Activated T-helper 2 cell treated with anti-CD3 and anti-CD28 coated beads, Interferon-gamma antibody, Interleukin-2, Interleukin-4, amounts not matched to agents 10 μg/mL and 5 μg/mL and 100 μg/mL, durations not matched to agents 14 hours and 24 hours and 36 hours (primary cell): ENCODE measurements around the gene FAM83D. TPM values are rescaled to one million over a fixed set of nuclear protein-coding genes. Genes with fewer than 3 reads are reported as not detected.

ENCODE experiments used
- DNase-seq: peaks from one replicate; pipeline ENCODE4 v3.0.0; 2021; ENCODE audit warnings: low spot score
- H3K27ac Mint-ChIP-seq: one replicate; pipeline ENCODE4 v1.8.0; 2021; ENCODE audit warnings: mixed read lengths
- H3K27me3 Mint-ChIP-seq: one replicate; pipeline ENCODE4 v1.8.0; 2021; ENCODE audit warnings: low read depth, mixed read lengths
- H3K36me3 Mint-ChIP-seq: one replicate; pipeline ENCODE4 v1.8.0; 2021; ENCODE audit warnings: low read depth, mixed read lengths
- H3K4me1 Mint-ChIP-seq: one replicate; pipeline ENCODE4 v1.8.0; 2021; ENCODE audit warnings: low read depth, mixed read lengths
- H3K4me3 Mint-ChIP-seq: one replicate; pipeline ENCODE4 v1.8.0; 2021; ENCODE audit warnings: low read depth, mild to moderate bottlenecking, moderate library complexity, mixed read lengths
- H3K9me3 Mint-ChIP-seq: one replicate; pipeline ENCODE4 v1.8.0; 2021; ENCODE audit warnings: mixed read lengths
- intact Hi-C: fragments of 100-400 bp; cut with micrococcal nuclease; formaldehyde crosslinking; loops from one replicate; pipeline ENCODE4 v1.15.1; 2023
- total RNA-seq: library from RNA; stranded (reverse); gene quantifications from 2 replicates; pipeline ENCODE4 v1.2.3, GENCODE V29; 2022

The FAM83D gene
- total RNA-seq, 1 donor from 2014 or later = 15.6 TPM

DNA sequence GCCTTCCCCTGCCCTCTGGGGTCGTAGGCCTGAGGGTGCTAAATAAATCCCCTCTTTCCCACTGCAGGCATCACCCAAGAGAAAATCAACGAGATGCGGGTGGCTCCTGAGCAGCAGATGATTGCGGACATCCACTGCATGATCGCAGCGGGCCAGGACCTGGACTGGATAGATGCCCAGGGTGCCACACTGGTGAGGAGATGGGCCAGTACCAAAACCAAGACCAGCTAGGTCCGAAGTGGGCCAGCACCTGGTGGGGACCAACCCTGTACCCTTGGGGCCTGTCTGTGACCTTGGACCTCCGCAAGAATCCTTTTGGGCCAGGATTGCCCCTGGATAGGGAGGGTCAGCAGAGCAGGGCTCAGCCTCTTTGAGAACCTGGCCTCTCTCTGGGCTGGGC is 23.6 kb upstream of the FAM83D start:
- Mint-ChIP-seq H3K4me1 (no peaks in the 10 kb centered on the region), H3K4me3 (no peak overlapping the region), H3K27ac (no peak overlapping the region), H3K9me3 (peaks cover 11% of the 10 kb centered on the region), H3K27me3 (no peaks in the 10 kb centered on the region), H3K36me3 (peaks cover 83% of the 10 kb centered on the region)
- intact Hi-C loops = no loop called here
- no peak for DNase-seq

DNA sequence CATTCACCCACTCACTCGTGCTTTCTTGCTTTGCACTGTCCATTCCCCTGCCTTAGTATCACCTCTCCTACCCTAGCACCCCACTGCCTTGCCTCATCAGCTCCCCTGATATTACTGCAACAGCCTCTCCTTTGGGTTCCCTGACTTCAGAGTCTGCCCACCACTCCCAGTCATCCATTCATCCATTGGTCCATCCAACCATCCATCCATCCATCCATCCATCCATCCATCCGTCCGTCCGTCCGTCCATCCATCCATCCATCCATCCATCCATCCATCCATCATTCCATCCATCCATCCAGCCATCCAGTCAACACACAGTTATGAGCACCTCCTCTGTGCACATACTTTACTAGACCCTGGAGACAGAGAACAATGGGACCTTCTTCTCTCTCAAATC is 22.9 kb upstream of the FAM83D start:
- intact Hi-C loops = no loop called here
- Mint-ChIP-seq H3K27ac (no peak overlapping the region), H3K9me3 (peaks cover 11% of the 10 kb centered on the region), H3K36me3 (peaks cover 83% of the 10 kb centered on the region), H3K27me3 (no peaks in the 10 kb centered on the region), H3K4me3 (no peak overlapping the region), H3K4me1 (no peaks in the 10 kb centered on the region)
- DNase-seq = no peak

DNA sequence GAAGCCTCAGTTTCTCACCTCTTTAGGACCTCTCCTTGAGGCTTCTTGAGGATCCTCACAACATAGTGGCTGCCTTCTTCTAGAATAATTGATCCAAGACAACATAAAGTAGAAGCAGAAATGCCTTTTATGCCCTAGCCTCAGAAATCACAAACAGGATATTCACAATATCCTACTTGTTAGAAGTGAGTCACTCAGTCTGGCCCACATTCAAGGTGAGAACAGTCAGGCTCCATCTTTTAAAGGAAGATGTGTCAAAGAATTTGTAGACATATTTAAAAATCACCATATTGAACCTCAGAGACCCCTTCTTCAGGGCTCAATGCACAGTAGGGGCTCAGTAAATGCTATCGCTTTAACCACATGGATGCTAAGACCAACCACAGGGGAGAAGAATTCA is 20.8 kb upstream of the FAM83D start:
- DNase-seq = no peak
- Mint-ChIP-seq H3K27me3 (no peaks in the 10 kb centered on the region), H3K4me3 (no peak overlapping the region), H3K27ac (no peak overlapping the region), H3K36me3 (peaks cover 91% of the 10 kb centered on the region), H3K9me3 (peaks cover 11% of the 10 kb centered on the region), H3K4me1 (no peaks in the 10 kb centered on the region)
- intact Hi-C loops = no loop called here

DNA sequence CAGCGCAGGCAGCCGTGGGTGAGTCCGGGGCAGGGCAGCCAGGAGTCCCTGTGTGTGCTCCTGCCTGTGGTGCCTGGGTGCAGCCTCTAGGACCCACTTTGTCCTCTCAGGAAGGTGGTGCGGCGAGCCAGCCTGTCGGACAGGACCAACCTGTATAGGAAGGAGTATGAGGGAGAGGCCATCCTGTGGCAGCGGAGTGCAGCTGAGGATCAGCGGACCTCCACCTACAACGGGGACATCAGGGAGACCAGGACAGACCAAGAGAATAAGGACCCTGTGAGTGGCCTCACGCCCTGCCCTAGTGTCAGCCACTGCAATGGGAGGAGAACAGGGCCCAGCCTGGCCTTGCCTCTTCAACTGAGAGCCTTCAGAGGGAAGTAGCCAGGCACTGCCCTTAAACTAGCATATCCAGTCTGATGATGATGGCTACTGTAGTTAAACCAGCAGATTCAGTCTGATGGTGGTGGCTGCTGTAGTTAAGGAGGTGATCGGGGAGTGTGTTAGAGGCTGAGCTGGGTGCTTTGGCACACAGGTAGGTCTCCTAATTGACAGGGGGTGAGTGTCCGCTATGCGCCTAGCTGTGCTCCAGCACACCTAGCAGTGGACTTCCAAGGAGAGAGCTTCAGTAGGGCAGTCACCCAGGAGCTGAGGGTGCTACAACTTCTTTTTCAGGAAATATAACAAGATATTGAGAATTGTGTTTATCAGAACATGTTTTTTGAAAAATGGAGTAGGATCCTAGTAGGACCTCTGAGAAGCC is 18.1 kb upstream of the FAM83D start:
- DNase-seq = no peak
- no peaks in the 10 kb centered on the region for H3K27me3 Mint-ChIP-seq
- no peaks in the 10 kb centered on the region for H3K4me1 Mint-ChIP-seq
- intact Hi-C loops = no loop called here
- H3K4me3 Mint-ChIP-seq = no peak overlapping the region
- peaks cover 11% of the 10 kb centered on the region for H3K9me3 Mint-ChIP-seq
- H3K36me3 Mint-ChIP-seq = peaks cover 83% of the 10 kb centered on the region
- H3K27ac Mint-ChIP-seq = peak overlapping the region; percentile 1

DNA sequence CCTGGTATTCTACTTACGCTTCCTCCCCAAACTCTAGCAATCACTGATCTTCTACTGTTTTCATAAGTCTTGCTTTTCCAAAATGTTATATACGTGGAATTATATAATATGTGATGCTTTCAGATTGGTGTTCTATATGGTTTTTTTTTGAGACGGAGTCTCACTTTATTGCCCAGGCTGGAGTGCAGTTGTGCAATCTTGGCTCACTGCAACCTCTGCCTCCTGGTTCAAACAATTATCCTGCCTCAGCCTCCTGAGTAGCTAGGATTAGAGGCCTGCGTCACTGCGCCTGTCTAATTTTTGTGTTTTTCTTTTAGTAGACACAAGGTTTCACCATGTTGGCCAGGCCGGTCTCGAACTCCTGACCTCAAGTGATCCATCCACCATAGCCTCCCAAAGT is 10.9 kb upstream of the FAM83D start:
- Mint-ChIP-seq H3K4me3 (no peak overlapping the region), H3K27ac (no peak overlapping the region), H3K9me3 (no peaks in the 10 kb centered on the region), H3K36me3 (peaks cover 69% of the 10 kb centered on the region), H3K4me1 (no peaks in the 10 kb centered on the region), H3K27me3 (no peaks in the 10 kb centered on the region)
- intact Hi-C loops = no loop called here
- DNase-seq = no peak

DNA sequence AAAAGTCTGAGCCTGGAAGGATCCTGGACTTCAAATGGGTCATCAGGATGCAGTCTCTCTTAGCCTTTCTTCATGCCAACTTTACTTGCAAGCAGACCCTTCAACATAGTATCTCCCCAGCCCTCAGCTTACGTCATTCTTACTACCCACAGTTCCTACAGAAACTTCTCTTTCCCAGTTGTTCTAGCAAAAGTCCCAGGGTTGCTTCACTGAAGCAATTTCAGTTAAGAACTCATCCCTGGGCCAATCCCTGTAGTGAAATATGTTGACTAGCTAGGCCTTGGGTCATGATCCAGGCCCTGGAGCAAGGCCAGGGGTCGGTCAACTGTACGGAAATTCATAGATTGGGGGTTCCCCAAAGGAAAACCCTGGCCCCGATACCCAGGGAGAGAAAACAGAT is 8.6 kb upstream of the FAM83D start:
- H3K27me3 Mint-ChIP-seq = no peaks in the 10 kb centered on the region
- H3K36me3 Mint-ChIP-seq = peaks cover 64% of the 10 kb centered on the region
- H3K27ac Mint-ChIP-seq = no peak overlapping the region
- no peaks in the 10 kb centered on the region for H3K4me1 Mint-ChIP-seq
- no peaks in the 10 kb centered on the region for H3K9me3 Mint-ChIP-seq
- H3K4me3 Mint-ChIP-seq = no peak overlapping the region
- intact Hi-C loops = no loop called here
- no peak for DNase-seq

DNA sequence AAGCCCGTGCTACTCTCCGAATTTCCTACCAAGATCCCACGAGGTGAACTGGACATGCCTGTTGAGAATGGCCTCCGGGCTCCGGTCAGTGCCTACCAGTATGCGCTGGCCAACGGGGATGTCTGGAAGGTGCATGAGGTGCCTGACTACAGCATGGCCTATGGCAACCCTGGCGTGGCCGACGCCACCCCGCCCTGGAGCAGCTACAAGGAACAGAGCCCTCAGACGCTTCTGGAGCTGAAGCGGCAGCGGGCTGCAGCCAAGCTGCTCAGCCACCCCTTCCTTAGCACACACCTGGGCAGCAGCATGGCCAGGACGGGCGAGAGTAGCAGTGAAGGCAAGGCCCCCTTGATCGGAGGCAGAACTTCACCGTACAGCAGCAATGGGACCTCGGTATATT is 8.0 kb upstream of the FAM83D start:
- intact Hi-C loops = no loop called here
- Mint-ChIP-seq H3K9me3 (no peaks in the 10 kb centered on the region), H3K27ac (no peak overlapping the region), H3K4me1 (no peaks in the 10 kb centered on the region), H3K4me3 (no peak overlapping the region), H3K36me3 (peaks cover 61% of the 10 kb centered on the region), H3K27me3 (no peaks in the 10 kb centered on the region)
- no peak for DNase-seq

DNA sequence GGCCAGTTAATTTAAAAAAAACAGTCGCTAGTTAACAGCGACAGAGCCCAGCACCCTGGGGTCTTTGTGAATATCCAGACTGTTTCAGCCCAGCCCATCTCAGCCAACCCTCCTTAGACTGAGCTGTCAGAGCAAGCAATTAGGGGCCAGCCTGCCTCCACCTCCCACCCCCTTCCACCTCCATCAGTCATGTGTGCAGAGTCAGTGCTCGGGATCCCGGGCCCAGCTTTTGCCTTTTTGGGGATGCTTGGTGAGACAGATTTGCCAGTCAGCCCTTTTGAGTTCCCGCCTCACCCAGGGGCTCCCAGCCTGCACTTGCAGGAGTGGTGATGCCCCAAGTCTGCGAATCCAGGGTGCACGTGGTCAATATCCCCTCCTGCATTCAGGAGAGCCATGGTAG is 6.5 kb upstream of the FAM83D start:
- H3K4me3 Mint-ChIP-seq = no peak overlapping the region
- no peaks in the 10 kb centered on the region for H3K9me3 Mint-ChIP-seq
- no peaks in the 10 kb centered on the region for H3K4me1 Mint-ChIP-seq
- no peak for DNase-seq
- peaks cover 52% of the 10 kb centered on the region for H3K36me3 Mint-ChIP-seq
- no peaks in the 10 kb centered on the region for H3K27me3 Mint-ChIP-seq
- intact Hi-C loops = no loop called here
- H3K27ac Mint-ChIP-seq = no peak overlapping the region

DNA sequence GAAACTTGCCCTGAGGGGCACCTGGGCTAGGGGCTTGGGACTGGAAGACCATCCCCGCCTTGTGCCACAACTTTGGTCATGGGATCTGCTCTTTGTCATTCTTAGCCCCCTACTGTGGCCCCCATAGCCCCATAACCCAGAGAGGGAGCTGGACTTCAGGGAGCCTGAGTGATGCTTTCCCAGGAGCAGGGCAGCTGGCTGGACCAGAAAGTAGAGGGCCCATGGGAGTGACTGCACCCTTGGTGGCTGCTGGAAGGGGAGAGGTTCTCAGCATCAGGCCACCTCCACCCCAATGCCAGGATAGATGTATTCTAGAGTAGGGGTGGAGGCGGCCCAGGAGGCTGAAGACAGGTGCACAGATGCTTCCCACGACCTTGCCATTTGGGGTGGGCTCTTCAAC is 5.8 kb upstream of the FAM83D start:
- Mint-ChIP-seq H3K27ac (no peak overlapping the region), H3K4me1 (no peaks in the 10 kb centered on the region), H3K4me3 (no peak overlapping the region), H3K36me3 (peaks cover 45% of the 10 kb centered on the region), H3K9me3 (no peaks in the 10 kb centered on the region), H3K27me3 (no peaks in the 10 kb centered on the region)
- DNase-seq = no peak
- intact Hi-C loops = no loop called here

DNA sequence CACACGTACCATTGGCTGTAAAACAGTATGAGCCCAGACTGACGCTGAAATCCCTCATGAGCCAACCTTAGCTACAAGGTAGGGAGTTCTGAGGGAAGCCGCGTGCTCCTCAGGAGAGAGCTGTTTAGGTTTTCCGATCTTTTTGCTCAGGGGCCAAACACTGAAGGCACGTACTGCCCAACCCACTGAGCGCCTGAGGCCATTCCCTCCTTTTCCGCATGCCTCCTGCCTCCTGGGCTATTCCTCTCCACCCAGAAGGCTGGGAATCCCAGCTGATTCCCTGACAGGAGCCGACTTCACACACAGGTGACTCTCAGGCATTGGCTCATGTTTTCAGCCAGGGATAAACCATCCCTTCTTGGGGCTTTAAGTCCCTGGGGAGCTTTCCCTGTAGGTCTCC is 5.4 kb upstream of the FAM83D start:
- Mint-ChIP-seq H3K4me3 (no peak overlapping the region), H3K4me1 (no peaks in the 10 kb centered on the region), H3K27me3 (no peaks in the 10 kb centered on the region), H3K27ac (no peak overlapping the region), H3K36me3 (peaks cover 40% of the 10 kb centered on the region), H3K9me3 (no peaks in the 10 kb centered on the region)
- intact Hi-C loops = no loop called here
- DNase-seq = no peak

DNA sequence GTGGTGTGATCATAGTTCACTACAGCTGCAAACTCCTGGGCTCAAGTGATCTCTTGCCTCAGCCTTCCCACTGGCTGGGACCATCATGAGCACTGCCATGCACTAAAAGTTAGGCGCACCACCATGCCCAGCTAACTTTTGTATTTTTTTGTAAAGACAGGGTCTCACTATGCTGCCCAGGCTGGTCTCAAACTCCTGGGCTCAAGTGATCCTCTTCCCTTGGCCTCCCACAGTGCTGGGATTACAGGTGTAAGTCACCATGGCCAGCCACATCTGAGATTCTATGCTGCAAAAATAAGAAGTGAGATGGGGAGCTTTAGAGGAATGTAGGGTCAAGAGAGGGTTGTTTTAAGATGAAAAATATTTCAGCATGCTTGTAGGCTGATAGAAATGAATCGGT is 1.5 kb upstream of the FAM83D start:
- H3K4me3 Mint-ChIP-seq = no peak overlapping the region
- no peaks in the 10 kb centered on the region for H3K27me3 Mint-ChIP-seq
- H3K4me1 Mint-ChIP-seq = peaks cover 14% of the 10 kb centered on the region
- intact Hi-C loops = no loop called here
- DNase-seq = no peak
- H3K9me3 Mint-ChIP-seq = no peaks in the 10 kb centered on the region
- peaks cover 32% of the 10 kb centered on the region for H3K36me3 Mint-ChIP-seq
- peak overlapping the region; percentile 2 for H3K27ac Mint-ChIP-seq

DNA sequence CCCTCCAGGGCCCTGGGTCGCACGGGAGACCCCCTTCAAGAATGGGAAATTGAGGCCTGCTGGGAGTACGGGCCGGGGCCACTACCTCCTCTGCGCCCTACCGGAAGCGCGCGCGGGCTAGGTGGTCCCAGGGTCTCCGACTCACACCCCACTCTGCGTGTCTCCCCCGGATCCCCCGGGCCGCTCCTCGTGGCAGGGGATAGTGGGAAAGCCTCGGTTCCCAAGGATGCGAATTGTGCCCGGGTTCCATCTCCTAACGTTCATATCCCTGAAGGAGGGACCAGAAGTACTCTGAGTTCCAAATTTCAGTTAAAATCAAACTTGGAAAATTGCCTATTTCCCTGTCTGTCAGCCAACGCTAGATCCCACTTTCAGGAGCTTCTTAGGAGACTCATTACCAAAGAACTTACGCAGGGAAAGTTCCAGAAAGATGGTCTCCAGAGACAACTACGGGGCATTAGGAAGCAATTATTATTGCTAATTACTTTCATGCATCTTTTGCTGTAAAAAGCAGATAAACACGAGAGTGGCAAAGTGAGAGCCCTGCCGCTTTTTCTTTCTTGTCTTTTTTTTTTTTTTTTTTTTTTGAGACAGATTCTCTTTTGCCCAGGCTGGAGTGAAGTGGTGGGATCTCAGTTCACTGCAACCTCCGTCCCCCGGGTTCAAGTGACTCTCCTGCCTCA is 858 bp downstream of the FAM83D start:
- H3K27me3 Mint-ChIP-seq = no peaks in the 10 kb centered on the region
- peaks cover 23% of the 10 kb centered on the region for H3K36me3 Mint-ChIP-seq
- H3K4me1 Mint-ChIP-seq = peaks cover 31% of the 10 kb centered on the region
- intact Hi-C loops = loop anchor here (1.0 kb wide), 4 partner anchors 35 to 281 kb away; partner anchors contain the start of gene DHX35
- H3K4me3 Mint-ChIP-seq = peak overlapping the region; percentile 81
- peak overlapping the region; percentile 65 for H3K27ac Mint-ChIP-seq
- DNase-seq = no peak
- H3K9me3 Mint-ChIP-seq = no peaks in the 10 kb centered on the region

DNA sequence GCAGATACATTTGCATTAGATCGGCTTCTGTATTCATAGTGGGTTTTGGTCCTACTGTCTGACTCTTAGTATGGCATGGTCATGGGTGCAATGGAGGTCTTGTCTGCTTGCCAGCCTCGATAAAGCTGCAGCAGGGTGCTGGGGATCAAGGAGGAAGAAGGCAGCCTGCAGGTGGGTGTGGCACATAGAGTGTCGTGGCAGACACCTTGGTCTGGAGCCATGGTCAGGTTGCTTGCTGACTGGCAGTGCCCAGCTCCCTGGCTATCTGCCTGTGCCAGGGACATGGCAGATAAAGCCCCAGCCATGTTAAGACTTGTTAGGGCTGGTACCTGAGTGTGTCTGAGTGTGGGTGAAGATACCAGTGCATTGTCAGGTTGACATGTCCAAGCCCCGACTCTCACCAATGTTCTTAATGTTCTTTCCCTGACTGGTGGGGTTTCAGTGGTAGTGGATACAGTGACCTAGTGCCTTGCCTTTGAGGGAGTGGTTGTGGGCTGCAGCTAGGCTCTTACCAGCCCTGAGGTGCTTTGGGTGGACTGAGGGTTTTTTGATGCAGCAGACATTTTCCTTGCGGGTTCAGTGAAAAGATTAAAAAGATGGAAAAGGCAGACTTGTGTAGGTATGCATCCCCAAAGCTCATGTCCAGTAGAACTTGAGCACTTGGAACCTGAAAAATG is 1.8 kb downstream of the FAM83D start:
- Mint-ChIP-seq H3K27me3 (no peaks in the 10 kb centered on the region), H3K9me3 (no peaks in the 10 kb centered on the region), H3K27ac (peak overlapping the region; percentile 58), H3K4me3 (peak overlapping the region; percentile 81), H3K36me3 (peaks cover 24% of the 10 kb centered on the region), H3K4me1 (peaks cover 38% of the 10 kb centered on the region)
- no peak for DNase-seq
- intact Hi-C loops = no loop called here
